B cell (primary cell): ENCODE data around the gene MVB12A.

ENCODE experiments used
- EZH2 ChIP-seq: IDR thresholded peaks from 2 replicates; pipeline ENCODE4 v1.6.1; 2012; ENCODE audit warnings: borderline replicate concordance, low read depth, mild to moderate bottlenecking, moderate library complexity, low read length; ENCODE audit not compliant: insufficient read depth, poor library complexity, severe bottlenecking
- TF ChIP-seq, protein P1 (sequence below): fragments of 200-600 bp; IDR thresholded peaks from one replicate; pipeline ENCODE4 v1.8.0; 2022; ENCODE audit warnings: antibody characterized with exemption, mild to moderate bottlenecking

GRCh38 chr19:17466487-17466850, 46.6 kb downstream of the MVB12A start:
- TF ChIP-seq, protein P1, sequence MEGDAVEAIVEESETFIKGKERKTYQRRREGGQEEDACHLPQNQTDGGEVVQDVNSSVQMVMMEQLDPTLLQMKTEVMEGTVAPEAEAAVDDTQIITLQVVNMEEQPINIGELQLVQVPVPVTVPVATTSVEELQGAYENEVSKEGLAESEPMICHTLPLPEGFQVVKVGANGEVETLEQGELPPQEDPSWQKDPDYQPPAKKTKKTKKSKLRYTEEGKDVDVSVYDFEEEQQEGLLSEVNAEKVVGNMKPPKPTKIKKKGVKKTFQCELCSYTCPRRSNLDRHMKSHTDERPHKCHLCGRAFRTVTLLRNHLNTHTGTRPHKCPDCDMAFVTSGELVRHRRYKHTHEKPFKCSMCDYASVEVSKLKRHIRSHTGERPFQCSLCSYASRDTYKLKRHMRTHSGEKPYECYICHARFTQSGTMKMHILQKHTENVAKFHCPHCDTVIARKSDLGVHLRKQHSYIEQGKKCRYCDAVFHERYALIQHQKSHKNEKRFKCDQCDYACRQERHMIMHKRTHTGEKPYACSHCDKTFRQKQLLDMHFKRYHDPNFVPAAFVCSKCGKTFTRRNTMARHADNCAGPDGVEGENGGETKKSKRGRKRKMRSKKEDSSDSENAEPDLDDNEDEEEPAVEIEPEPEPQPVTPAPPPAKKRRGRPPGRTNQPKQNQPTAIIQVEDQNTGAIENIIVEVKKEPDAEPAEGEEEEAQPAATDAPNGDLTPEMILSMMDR: no peak
- TF ChIP-seq EZH2: no peak
